HG02610 (cell line): ENCODE measurements around the gene ZNF385D.

ENCODE experiments used
- ATAC-seq: cut with Tn5 transposase; IDR thresholded peaks from one replicate; pipeline ENCODE4 v1.9.1; 2021; ENCODE audit warnings: mild to moderate bottlenecking, moderate library complexity; ENCODE audit not compliant: unreplicated experiment

ZNF385D gene, protein sequence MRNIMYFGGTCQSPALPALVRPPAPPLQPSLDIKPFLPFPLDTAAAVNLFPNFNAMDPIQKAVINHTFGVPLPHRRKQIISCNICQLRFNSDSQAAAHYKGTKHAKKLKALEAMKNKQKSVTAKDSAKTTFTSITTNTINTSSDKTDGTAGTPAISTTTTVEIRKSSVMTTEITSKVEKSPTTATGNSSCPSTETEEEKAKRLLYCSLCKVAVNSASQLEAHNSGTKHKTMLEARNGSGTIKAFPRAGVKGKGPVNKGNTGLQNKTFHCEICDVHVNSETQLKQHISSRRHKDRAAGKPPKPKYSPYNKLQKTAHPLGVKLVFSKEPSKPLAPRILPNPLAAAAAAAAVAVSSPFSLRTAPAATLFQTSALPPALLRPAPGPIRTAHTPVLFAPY

DNA sequence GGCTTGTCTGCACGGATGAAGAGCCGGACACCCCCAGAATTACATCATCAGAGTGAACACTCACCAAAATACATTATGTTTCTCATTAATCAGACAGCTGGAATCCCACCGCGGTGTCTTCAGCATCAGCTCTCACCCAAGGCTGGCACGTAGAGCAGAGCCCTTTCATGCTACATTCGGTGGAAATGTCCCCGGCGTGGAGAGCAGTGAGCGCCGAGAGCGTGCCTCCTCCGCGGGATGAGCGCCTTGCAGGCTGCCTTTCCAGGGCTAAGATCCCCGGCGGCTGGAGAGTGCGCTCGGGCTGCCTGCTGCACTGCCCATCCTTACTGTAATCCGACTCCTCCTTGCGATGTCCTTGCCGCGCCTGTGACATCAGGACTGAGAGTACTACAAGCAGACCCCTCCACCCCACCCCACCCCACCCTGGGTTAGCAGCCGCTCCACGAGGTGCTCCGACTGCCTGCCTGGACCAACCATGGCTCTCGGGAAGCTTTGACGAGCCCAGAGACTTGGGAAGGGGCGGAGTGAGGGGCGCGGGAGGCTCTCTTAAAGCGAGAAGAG is at the start of gene ZNF385D:
Gene ZNF385D, minus strand, starts transcription at position 380 of the 561 bp plus-strand sequence. Its CDS starts 294 bp downstream, at position 86.
- no peak for ATAC-seq

DNA sequence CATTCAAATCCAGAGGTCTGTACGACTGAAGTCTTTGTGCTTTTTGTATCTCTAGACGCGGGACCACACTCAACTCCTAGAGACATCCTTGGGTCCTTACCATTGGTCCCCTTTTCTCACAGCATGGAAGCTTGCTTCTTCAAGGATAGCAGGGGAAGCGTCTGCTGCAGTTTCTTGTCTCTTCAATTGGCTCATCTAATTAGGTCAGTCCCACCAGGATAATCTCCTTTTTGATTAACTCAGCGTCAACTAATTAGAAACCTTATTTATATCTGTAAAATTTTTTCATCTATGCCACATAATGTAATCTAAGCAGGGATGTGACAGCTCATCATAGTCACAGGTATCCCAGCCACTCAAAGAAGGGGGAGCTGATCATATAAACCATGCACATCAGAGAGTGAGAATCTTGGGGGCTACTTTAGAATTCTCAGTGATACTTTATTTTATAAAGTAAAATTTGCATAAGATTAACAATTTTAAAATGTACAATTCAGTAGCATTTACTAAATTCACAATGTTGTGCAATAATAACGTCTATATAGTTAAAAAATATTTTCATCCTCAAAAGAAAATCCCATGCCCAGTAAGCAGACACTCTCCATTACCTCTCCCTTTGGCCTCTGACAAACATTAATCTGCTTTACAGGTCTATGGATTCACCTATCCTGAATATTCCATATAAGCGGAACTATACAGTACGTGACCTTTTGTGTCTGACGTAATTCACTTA is 47.5 kb upstream of the ZNF385D start:
- no peak for ATAC-seq

DNA sequence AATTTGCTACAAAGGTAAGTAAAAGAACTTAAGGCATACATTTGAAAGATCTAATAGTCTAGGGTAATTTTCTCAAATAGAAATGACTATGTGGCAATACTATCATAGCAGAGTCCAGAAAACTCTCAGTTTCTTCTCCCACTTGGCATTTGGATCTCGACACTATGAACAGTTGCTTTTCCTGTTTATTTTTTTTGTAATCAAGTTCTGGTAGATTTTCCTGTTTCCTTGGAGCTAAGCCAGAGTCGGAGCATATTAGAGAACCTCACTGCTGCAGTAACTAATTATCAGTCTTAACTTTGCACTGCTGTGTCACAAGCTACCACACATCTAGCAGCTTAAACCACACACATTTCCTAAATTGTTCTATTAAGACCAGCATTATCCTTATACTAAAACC is 44.9 kb upstream of the ZNF385D start:
- ATAC-seq = no peak

DNA sequence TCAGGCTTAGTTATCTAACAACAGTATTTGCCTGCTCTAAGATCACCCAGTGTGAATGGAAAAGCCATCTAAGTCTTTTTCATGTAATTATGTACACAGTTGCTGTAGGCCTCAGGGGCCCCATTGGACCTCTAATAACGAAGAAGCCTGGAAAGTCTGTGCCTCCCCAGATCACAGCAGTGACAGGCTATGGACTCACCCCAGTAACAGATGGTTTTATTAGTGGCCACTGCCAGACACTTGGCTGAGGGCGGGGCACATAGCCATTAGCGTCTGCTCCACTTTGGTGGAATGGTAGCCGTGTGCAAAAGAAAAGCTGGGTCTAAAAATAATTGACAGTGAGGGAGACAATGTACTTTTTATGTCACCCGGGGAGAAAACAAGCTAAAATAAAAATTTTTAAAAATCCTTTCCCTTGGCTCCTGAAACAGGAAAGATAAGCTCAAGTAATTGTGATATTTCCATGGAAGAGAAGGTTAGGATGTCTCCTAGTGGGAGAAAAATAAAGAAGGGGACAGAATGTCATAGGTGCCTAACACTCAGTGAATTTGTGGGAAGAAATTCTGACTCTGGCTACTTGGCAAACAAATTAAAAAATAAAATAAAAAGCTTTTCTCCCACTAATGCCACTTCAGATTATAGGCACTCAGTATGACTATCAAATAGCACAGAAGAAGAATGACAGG is 44.3 kb upstream of the ZNF385D start:
- ATAC-seq = no peak

DNA sequence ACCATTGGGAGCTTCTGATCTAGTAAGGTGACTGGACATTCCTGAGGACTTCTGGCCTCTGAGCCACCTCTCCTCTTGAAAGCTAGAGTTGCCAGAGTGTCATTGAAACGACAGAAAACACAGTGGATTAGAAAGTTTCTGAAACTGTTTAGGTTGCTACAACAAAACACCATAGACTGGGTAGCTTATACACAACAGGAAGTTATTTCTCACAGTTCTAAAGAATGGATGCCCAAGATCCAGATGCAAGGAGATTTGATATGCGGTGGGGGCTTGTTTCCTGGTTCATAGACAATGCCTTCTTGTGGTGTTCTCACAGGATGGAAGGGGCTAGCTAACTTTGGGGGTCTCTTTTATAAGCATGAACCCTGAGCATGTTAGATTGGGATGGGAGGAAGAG is 43.3 kb upstream of the ZNF385D start:
- ATAC-seq = no peak

DNA sequence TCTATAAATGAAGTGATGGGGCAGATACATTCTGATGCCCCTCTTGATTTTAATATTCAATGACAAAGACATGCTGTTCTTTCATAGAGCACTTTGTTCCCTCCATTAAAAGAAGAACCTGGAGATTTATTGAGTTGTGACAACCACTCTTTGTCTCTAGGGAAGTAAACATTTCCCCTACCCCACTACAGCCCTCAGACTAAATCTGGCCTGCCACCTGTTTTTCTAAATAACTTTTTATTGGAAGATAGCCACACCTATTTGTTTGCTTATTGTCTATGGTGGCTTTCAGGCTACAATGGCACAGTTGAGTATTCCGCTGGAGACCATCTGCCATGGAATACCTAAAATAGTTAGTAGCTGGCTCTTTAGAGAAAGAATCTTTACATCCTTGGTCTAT is 41.2 kb upstream of the ZNF385D start:
- ATAC-seq = no peak

DNA sequence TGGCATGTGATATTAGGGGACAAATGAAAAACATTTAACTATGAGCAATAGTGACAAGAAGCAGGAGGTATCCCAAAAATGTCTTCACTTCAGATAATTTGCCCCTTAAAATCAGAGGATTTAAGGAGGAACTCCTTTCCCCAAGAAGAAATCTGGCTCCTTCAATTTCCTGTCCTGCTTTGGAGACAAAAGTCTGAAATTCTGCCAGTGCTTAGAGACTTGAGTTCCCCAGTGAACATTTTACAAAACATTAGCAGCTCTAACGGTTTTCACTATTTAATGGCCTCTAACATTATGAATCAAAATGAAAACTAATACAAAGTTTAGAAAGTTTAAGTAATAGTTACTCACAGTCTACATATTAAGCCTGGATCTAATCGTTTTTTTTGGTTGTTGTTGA is 40.3 kb upstream of the ZNF385D start:
- ATAC-seq = no peak

DNA sequence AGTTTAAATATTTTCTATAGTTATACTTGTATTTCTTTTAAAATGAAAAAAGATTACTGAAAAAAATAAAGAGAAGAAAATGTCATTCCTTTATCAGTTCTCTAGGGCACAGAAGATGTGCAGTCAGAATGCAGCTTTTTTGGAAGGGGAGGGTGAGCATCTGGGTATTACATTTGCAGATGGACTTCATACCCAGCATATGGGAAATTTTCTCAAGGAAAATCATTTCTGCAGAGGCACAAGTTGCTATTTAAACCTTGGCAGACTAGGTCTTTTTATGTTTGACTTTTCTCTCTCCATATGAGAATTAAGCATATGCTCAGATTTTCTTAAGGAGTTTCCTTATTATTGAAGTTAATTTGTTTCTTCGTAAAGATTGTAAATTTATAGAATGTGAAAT is 39.5 kb upstream of the ZNF385D start:
- no peak for ATAC-seq

DNA sequence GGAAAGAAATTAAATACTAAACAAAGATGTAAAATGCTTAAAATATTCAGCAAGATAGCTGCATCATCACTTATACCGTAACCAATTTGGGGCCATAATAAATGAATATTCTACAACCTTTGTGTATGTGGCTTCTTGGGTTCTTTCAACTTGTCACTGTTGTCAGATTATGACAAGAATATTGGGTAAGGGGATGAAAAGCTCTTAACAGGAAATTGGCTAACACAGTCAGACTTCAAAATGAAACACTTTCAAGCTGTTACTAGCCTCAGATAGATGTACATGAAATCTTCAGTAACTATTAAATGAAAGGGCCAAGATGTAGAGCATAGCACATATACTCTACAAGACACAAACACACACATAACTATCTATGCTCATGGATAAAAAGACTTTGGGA is 38.7 kb upstream of the ZNF385D start:
- no peak for ATAC-seq

DNA sequence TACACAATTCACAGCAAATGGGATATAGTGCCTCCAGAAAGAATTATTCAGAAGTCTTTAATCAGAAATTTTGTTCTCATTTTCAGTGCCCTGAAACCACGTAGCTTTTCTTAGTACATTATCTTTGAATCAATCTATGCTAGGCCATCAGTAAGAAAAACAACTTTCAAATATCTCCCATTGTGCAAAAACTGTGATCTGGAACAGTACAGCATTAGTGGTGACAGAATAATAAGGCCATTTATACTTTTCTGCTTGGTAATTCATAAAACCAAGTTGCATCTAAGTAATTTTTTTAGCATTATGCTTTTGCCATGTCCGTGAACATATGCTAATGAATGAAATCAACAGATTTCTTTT is 35.4 kb upstream of the ZNF385D start:
- no peak for ATAC-seq

DNA sequence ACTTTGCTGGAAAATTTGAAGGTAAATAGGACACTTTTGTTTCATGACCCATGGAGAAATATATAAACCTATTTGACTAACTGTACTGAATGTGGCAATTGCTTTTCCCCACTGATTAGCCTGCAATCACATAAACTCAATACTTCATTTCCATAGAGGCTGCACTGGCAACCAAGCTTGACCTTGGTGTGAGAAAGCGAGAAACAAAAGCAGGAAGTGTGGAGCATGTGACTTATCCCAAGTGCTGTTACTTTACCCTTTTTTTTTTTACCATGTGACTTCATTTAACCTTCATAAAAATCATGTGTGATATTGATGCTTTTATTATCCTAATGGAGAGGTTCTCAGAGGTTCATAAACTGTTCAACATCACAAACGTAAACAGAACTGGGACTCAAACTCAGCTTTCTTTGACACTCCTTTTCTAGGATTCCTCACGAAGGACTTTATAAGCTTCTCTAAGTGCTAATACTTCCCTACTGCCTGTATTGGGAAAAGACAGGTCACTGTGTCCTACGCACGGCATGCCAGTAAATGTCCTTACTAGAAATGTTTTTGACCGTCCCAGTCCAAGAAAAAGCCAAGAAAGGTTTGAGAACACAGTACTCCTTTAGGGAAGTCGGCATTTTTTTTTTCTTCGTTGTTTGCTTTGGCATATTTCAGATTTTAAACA is 34.9 kb upstream of the ZNF385D start:
- ATAC-seq = no peak

DNA sequence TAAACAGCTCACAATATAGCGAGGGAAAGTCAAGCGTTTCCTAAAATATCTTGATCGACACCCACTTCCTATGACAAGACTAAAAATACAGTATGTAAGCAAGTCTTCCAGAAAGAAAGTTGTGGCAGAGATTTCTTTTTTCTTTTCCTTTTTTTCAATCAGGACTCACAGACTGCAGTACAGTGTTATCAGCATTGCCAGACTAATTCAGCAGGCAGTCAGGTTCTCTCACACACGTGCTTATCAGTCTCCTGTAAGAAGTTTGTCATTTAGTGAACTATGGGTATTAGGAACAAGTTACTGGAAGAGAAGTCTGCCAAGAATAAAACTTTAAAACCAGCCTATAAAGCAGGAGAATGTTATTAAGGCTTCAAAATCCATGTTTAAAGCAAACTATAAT is 32.8 kb upstream of the ZNF385D start:
- no peak for ATAC-seq

DNA sequence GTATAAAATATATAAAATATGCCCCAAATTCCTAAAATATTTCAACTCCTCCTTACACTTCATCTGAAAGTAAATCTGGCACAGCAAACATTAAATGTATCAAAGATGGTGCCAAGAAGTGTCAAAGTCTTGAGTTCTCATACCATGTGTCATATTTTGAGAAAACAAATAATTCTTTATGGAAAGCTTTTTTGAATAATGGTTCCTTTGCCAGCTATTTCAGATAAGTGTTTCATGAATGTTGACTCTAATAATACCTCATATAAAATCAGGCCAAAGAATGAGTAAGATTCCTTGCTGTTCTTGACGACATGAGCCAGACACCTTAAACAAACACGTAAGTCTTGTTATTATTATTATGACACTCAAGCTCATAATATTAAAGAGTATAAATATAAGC is 30.3 kb upstream of the ZNF385D start:
- ATAC-seq = no peak

DNA sequence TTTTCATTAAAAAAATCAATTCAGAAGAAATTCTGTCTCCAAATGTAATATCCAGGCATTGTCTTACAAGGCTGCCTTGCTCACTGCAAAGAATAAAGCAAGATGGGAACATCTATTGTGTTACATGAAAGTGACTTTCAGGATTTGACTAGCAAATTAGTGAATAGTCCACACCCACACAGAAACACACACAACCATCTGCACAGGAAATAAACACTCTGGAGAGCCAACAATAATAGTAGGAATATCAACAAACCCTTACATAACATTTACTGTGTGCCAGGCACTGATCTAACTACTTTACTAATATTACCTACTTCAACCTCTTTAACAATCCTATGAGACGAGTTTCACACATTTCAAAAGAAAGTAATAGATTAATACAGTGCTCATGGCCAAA is 28.9 kb upstream of the ZNF385D start:
- ATAC-seq = no peak

DNA sequence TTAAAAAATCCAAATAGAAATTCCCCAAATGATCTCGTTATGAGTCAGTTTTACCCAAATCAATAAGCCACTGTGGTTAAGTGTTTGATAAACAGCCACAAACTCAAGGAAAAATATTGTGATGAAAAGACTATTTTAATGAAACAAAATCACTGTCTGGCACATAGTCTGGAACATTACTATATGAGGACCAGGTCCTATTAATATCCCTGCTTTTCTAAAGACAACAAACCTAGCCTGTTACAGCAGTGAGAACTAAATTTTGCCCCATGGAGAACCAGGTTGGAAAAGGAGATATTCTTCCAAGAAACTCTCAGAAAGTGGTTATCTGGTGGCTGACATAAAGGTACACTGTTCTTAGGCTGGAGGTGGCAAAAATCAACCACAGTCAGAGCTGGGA is 27.7 kb upstream of the ZNF385D start:
- no peak for ATAC-seq

DNA sequence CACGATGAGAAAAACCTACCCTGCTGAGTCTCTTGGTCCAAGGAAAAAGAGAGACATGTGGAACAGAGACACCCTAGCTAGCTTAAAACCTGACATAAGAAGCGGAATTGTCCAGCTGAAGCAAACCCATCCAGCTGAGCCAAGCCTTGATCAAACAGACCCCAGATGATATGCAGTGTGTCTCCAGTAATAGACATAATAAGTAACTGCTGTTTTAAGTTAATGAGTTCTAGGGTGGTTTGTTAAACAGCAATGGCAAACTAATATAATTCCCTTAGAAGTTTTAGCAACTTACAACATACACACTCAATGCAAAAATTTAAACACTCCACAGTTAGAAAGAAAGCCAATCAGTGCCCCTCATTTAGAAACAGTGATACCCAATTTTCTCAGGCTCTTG is 26.8 kb upstream of the ZNF385D start:
- ATAC-seq = no peak

DNA sequence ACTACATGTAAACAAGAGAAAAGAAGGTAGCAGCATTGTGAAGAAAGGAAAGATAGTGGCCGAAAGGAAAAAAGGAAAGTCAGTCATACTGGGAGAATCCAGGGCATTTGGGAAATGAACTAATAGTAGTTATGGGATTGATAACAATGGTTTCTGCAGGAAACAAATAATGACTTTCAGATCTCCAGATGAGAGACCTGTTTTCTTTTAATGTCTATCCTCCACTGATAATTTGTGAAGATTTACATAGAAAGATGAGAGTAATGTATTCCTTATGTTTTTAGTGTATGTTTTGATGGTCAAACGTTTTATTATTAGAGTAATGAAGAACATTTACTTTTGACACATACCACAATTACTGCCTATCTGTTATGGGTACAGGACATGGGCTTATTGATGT is 15.0 kb upstream of the ZNF385D start:
- no peak for ATAC-seq

DNA sequence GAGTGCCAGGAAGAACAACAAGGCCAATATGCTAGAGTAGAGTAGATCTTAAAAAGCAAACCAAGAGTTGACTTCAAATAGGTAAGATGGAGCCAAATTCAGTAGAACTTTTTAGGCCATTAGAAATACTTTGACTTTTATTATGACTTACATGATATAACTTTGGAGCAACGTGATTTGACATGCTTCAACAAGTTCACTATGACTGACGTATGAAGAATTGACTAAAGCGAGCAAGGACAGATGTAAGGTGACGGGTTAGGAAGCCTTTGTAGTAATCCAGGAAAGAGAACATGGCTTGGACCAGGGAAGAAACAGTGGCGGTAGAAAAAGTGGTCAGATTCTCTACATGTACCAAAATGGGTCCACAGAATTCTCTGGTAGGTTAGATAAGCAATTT is 4.9 kb upstream of the ZNF385D start:
- ATAC-seq = no peak

DNA sequence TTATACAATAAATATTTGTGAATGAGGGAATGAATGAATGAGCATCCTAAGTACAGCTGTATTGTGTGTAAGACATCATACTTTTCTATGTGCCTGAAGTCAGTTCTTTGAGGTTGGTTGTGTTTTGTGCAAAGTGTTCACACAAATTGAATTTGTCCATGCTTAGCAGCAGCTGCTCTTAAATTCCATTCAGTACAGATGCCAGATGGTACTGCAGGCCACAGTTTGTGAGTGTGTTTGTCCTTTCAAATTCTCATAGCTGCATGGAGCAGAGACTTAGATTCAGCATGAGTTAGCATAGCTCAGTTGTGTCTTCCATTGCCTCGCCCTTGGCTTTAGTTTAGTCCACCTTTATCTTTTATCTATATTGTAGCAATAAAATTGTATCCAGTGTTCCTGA is 3.8 kb upstream of the ZNF385D start:
- no peak for ATAC-seq

DNA sequence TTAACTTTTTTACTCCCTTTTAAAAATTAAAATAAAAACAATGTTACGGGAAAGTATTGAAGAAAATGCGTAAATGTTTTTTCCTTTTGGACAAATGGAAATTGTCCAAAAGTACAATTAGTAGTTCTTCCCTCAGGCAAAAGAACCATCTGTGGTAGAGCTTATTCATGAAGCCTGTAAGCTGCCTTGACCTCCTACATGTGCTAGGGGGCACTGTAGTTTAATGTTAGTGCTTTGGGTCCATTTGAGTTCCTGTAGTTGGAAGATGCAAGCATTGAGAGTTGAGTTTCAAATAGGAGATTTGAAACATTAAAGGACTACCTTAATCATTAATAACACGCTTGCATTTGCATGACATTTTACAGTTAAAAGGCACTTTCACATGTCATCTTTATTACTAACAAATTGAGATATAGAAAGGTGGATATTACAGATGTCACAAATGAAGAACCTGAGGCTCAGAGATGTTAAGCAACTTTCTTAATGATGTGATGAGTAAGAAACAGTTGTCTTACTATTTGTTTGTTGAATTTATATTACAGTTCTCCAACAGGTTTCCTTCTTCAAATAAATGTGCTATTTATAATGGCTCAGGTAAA is 1.8 kb upstream of the ZNF385D start:
- ATAC-seq = peak; percentile 45

DNA sequence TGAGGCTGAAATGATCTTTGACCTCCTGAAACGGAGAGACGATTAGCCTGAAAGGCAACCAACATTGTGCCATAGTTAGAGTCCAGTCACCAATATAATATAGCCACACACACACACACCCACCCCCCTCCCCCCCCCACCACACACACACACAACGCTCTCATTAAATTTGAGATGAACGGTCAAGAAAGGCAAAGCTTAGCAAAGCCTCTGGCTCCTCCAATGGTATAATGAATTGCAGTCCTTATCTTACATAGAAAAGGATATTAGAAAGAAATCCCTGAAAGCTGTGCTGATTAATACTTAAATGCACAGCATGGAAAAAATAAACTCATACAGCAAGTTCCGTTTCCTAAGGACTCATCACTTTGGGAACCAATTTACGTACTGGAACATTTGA is 876 bp upstream of the ZNF385D start:
- no peak for ATAC-seq
